Uterus (tissue), 2 donors: Measurements from ENCODE around the gene SGK1.

Source experiments
- POLR2A ChIP-seq, 2 donors: fragments of 450-650 bp; IDR thresholded peaks; one replicate each; pipeline ENCODE4 v1.6.1; 2016; ENCODE audit warnings: antibody characterized with exemption in 2 of 2, mild to moderate bottlenecking in 1 of 2, moderate library complexity in 1 of 2
- TF ChIP-seq, protein P1 (sequence below), 4 experiments: fragments of 200-600 bp in 2 of 4; fragments of 450-650 bp in 2 of 4; sonication (generic) in 2 of 4; IDR thresholded peaks; one replicate each; pipeline ENCODE4 v1.5.1; 2016 to 2019; ENCODE audit warnings: antibody characterized with exemption in 4 of 4, mild to moderate bottlenecking in 2 of 4, moderate library complexity in 1 of 4

- TF ChIP-seq, protein P1, sequence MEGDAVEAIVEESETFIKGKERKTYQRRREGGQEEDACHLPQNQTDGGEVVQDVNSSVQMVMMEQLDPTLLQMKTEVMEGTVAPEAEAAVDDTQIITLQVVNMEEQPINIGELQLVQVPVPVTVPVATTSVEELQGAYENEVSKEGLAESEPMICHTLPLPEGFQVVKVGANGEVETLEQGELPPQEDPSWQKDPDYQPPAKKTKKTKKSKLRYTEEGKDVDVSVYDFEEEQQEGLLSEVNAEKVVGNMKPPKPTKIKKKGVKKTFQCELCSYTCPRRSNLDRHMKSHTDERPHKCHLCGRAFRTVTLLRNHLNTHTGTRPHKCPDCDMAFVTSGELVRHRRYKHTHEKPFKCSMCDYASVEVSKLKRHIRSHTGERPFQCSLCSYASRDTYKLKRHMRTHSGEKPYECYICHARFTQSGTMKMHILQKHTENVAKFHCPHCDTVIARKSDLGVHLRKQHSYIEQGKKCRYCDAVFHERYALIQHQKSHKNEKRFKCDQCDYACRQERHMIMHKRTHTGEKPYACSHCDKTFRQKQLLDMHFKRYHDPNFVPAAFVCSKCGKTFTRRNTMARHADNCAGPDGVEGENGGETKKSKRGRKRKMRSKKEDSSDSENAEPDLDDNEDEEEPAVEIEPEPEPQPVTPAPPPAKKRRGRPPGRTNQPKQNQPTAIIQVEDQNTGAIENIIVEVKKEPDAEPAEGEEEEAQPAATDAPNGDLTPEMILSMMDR (IDR thresholded peaks at IDR 0.05), result no peak
- TF ChIP-seq POLR2A (IDR thresholded peaks at IDR 0.05), result no peak
Observed at GRCh38 chr6:134132494-134133141, 185.3 kb downstream of the SGK1 start.
